ENCODE data around the gene DMKN.
A peak's percentile ranks its signal among the peaks of the same experiment; 100 is the strongest.

DMKN gene

GRCh38 chr19:35513628-35514281, at the start of gene DMKN:
TSS of gene DMKN (minus strand) at chr19:35513649. CDS start at chr19:35513475, 174 bp downstream.
- no peak for DNase-seq

GRCh38 chr19:35562776-35563175, 49.3 kb upstream of the DMKN start:
- DNase-seq: no peak

- no peak for DNase-seq
These were observed 48.9 kb upstream of the DMKN start for GRCh38 chr19:35562336-35562735.

GRCh38 chr19:35561436-35561835, 48.0 kb upstream of the DMKN start:
- DNase-seq: no peak

- no peak for DNase-seq
These were observed 47.2 kb upstream of the DMKN start for GRCh38 chr19:35560677-35561076.

GRCh38 chr19:35560271-35560670, 46.8 kb upstream of the DMKN start:
- no peak for DNase-seq

- DNase-seq: no peak
These were observed 46.3 kb upstream of the DMKN start for GRCh38 chr19:35559781-35560180.

GRCh38 chr19:35559281-35559659, 45.8 kb upstream of the DMKN start:
- DNase-seq: no peak

- no peak for DNase-seq
These were observed 45.2 kb upstream of the DMKN start for GRCh38 chr19:35558400-35559280.

GRCh38 chr19:35557539-35558399, 44.3 kb upstream of the DMKN start:
- DNase-seq: peak; percentile 80

GRCh38 chr19:35556846-35557538, 43.5 kb upstream of the DMKN start:
- no peak for DNase-seq

GRCh38 chr19:35556025-35556590, 42.7 kb upstream of the DMKN start:
- DNase-seq: no peak

- peak; percentile 52 for DNase-seq
These were observed 42.0 kb upstream of the DMKN start for GRCh38 chr19:35555301-35556005.

- DNase-seq: no peak
These were observed 40.6 kb upstream of the DMKN start for GRCh38 chr19:35554076-35554475.

GRCh38 chr19:35553385-35554000, 40.0 kb upstream of the DMKN start:
- DNase-seq: no peak

GRCh38 chr19:35552534-35553384, 39.3 kb upstream of the DMKN start:
- DNase-seq: no peak

GRCh38 chr19:35551091-35551810, 37.8 kb upstream of the DMKN start:
- DNase-seq: no peak

- no peak for DNase-seq
These were observed 36.6 kb upstream of the DMKN start for GRCh38 chr19:35549879-35550523.
